ENCODE results near the gene MAGEA3.
"Not testable (repeated sequence)": the region's sequence is repeated elsewhere in the genome, so short reads cannot be mapped to it uniquely, and the experiment has no call there.

The MAGEA3 gene, protein sequence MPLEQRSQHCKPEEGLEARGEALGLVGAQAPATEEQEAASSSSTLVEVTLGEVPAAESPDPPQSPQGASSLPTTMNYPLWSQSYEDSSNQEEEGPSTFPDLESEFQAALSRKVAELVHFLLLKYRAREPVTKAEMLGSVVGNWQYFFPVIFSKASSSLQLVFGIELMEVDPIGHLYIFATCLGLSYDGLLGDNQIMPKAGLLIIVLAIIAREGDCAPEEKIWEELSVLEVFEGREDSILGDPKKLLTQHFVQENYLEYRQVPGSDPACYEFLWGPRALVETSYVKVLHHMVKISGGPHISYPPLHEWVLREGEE

DNA sequence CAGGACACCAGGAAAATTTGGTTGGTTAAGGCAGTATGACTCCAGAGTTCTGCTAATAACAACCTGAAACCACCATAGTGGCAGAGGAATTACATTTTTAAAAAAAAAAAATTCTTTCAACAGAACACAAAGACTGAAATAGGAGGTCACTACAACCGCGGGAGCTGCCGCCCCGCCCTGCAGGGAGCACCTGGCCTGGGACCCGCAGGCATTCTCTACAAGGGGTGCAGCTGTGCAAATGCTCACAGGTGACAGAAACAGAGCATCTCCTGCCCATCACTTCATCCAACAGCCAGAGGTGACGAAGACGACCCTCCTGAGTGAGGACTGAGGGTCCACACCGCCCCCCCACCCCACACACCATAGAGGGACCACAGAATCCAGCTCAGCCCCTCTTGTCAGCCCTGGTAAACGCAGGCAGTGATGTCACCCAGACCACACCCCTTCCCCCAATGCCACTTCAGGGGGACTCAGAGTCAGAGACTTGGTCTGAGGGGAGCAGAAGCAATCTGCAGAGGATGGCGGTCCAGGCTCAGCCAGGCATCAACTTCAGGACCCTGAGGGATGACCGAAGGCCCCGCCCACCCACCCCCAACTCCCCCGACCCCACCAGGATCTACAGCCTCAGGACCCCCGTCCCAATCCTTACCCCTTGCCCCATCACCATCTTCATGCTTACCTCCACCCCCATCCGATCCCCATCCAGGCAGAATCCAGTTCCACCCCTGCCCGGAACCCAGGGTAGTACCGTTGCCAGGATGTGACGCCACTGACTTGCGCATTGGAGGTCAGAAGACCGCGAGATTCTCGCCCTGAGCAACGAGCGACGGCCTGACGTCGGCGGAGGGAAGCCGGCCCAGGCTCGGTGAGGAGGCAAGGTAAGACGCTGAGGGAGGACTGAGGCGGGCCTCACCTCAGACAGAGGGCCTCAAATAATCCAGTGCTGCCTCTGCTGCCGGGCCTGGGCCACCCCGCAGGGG is at the start of gene MAGEA3:
Gene MAGEA3 (plus strand): TSS at position 843 of the 980 bp plus-strand sequence. CDS start 2,039 bp downstream, outside the sequence.
- H3K27ac ChIP-seq (ENCODE audit: low read length); H3K9me3 ChIP-seq (ENCODE audit: control insufficient read depth in 1 of 2, low read length in 2 of 2); H3K27me3 ChIP-seq (ENCODE audit: low read depth, low read length); H3K4me3 ChIP-seq (ENCODE audit: low read depth in 1 of 2, low read length in 2 of 2); H3K36me3 ChIP-seq (ENCODE audit: control insufficient read depth in 1 of 2, insufficient read depth in 2 of 2, low read length in 2 of 2); H3K4me1 ChIP-seq (ENCODE audit: control insufficient read depth in 1 of 2, insufficient read depth in 2 of 2, low read length in 2 of 2): not testable (repeated sequence)

DNA sequence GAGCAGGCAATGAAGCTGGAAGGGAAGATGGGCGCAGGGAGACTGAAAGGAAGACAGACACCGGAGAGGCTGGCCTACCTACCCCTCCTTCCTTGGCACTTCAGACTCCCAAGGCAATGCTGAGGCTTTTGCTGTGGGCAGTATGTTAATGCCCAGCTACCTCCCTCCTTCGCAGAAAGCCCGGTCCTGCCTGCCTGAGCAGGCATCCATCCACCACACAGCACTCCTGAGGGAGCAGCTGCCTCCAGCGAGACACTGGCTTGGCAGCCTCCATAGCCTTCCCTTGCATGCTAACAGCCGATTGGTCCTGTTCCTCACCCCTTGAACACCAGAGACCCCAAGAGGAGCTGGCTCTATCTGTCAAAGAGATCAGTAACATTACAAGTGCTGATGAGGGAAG is 46.5 kb upstream of the MAGEA3 start:
- no peaks in the 10 kb centered on the region for H3K36me3 ChIP-seq (ENCODE audit: control insufficient read depth in 1 of 2, insufficient read depth in 2 of 2, low read length in 2 of 2)
- H3K4me1 ChIP-seq (ENCODE audit: control insufficient read depth in 1 of 2, insufficient read depth in 2 of 2, low read length in 2 of 2): no peaks in the 10 kb centered on the region
- H3K4me3 ChIP-seq (ENCODE audit: low read depth in 1 of 2, low read length in 2 of 2): no peak overlapping the region
- H3K27ac ChIP-seq (ENCODE audit: low read length): no peak overlapping the region
- no peaks in the 10 kb centered on the region for H3K27me3 ChIP-seq (ENCODE audit: low read depth, low read length)
- H3K9me3 ChIP-seq (ENCODE audit: control insufficient read depth in 1 of 2, low read length in 2 of 2): no peaks in the 10 kb centered on the region

DNA sequence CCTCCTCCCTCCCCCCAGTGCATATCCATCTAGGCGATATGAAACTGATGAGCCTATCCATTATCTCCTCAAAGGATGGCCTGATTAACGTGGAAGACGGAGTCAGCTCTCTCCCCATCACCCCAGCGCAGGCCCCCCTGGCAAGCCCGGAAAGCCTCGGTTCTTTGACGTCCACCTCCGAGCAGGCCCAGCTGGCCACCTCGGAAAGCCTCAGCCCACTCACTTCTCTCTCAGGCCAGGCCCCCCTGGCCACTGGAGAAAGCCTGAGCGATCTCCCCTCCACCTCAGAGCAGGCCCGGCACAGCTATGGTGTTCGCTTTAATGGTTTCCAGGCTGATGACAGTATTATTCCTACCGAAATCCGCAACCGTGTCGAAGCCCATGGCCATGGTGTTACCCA is 46.1 kb upstream of the MAGEA3 start:
- H3K27ac ChIP-seq (ENCODE audit: low read length): no peak overlapping the region
- H3K27me3 ChIP-seq (ENCODE audit: low read depth, low read length): no peaks in the 10 kb centered on the region
- no peaks in the 10 kb centered on the region for H3K36me3 ChIP-seq (ENCODE audit: control insufficient read depth in 1 of 2, insufficient read depth in 2 of 2, low read length in 2 of 2)
- H3K9me3 ChIP-seq (ENCODE audit: control insufficient read depth in 1 of 2, low read length in 2 of 2): no peaks in the 10 kb centered on the region
- no peaks in the 10 kb centered on the region for H3K4me1 ChIP-seq (ENCODE audit: control insufficient read depth in 1 of 2, insufficient read depth in 2 of 2, low read length in 2 of 2)
- H3K4me3 ChIP-seq (ENCODE audit: low read depth in 1 of 2, low read length in 2 of 2): no peak overlapping the region

DNA sequence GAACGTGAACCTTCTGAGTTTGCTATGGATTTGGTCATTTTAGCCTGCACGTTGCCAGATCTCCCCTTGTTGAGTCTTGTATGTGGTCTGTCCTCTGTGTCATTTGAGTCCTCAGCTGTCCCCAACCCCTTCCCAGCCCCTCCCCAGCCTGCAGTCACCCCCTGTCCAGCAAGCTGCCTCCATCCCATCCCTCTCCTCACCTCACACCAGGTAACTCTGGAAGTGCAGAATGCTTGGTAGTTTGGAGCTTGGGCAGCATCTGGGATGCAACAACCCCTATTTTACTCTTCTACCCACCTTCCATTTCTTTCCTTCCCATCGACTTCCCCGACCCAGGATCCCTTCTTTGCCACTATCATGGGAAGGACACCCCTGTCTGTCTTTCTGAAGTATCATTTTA is 42.5 kb upstream of the MAGEA3 start:
- Histone ChIP-seq H3K27ac (ENCODE audit: low read length) (no peak overlapping the region), H3K4me3 (ENCODE audit: low read depth in 1 of 2, low read length in 2 of 2) (no peak overlapping the region), H3K27me3 (ENCODE audit: low read depth, low read length) (no peaks in the 10 kb centered on the region), H3K4me1 (ENCODE audit: control insufficient read depth in 1 of 2, insufficient read depth in 2 of 2, low read length in 2 of 2) (no peaks in the 10 kb centered on the region), H3K9me3 (ENCODE audit: control insufficient read depth in 1 of 2, low read length in 2 of 2) (no peaks in the 10 kb centered on the region), H3K36me3 (ENCODE audit: control insufficient read depth in 1 of 2, insufficient read depth in 2 of 2, low read length in 2 of 2) (no peaks in the 10 kb centered on the region)

DNA sequence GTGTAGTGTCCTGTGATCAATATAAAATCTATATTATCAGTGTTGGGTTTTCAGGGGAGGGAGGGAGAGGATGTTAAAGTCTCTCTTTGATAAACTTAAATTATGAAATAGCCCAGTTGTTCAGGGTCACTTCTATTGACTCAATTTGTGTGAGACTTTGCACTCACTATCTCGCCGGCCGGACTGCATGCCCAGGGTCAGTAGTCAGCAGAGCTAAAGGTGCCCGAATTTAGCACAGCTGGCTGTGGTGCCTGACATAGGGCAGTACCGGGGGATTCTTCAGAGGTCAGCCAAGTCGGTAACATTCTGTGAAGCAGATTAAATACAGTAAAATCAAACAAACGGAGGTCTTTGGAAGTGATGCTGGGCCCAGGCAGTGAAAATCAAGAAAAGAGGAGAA is 41.7 kb upstream of the MAGEA3 start:
- Histone ChIP-seq H3K4me1 (ENCODE audit: control insufficient read depth in 1 of 2, insufficient read depth in 2 of 2, low read length in 2 of 2) (no peaks in the 10 kb centered on the region), H3K4me3 (ENCODE audit: low read depth in 1 of 2, low read length in 2 of 2) (no peak overlapping the region), H3K27me3 (ENCODE audit: low read depth, low read length) (no peaks in the 10 kb centered on the region), H3K36me3 (ENCODE audit: control insufficient read depth in 1 of 2, insufficient read depth in 2 of 2, low read length in 2 of 2) (no peaks in the 10 kb centered on the region), H3K9me3 (ENCODE audit: control insufficient read depth in 1 of 2, low read length in 2 of 2) (no peaks in the 10 kb centered on the region), H3K27ac (ENCODE audit: low read length) (no peak overlapping the region)

DNA sequence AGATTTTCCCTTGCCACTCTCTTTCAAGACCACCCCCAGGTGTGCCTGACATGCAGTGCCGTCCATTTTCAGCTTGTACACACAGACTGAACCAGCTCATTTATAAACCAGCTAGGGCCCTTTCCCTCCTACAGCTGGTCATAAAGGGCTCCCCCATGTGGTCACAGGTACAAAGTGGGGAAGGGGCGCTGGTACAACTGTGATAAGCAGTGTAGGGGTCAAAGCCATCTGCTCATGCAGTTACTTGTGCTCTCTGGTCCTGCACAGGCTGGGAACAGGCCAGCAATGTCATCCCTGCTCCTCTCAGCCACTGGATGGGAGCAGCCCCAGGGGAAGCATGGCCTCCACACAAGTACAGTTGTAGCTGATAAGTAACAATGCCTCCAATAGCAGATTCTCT is 40.3 kb upstream of the MAGEA3 start:
- H3K4me1 ChIP-seq (ENCODE audit: control insufficient read depth in 1 of 2, insufficient read depth in 2 of 2, low read length in 2 of 2): no peaks in the 10 kb centered on the region
- H3K4me3 ChIP-seq (ENCODE audit: low read depth in 1 of 2, low read length in 2 of 2): no peak overlapping the region
- H3K27me3 ChIP-seq (ENCODE audit: low read depth, low read length): no peaks in the 10 kb centered on the region
- no peaks in the 10 kb centered on the region for H3K9me3 ChIP-seq (ENCODE audit: control insufficient read depth in 1 of 2, low read length in 2 of 2)
- H3K27ac ChIP-seq (ENCODE audit: low read length): no peak overlapping the region
- no peaks in the 10 kb centered on the region for H3K36me3 ChIP-seq (ENCODE audit: control insufficient read depth in 1 of 2, insufficient read depth in 2 of 2, low read length in 2 of 2)

DNA sequence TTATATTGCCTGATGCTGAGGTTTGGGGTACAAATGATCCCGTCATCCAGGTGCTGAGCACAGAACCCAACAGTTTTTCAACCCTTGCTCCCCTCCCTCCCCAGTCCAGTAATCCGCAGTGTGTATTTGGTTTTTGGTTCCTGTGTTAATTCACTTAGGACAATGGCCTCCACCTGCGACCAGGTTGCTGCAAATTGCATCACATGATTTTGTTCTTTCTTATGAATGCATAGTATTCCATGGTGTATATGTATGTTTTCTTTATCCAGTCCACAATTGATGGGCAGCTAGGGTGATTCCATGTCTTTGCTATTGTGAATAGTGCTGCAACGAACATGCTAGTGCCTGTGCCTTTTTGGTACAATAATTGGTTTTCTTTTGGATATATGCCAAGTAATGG is 35.5 kb upstream of the MAGEA3 start:
- Histone ChIP-seq H3K9me3 (ENCODE audit: control insufficient read depth in 1 of 2, low read length in 2 of 2) (peaks cover 0 to 9% of the 10 kb centered on the region in 2 donors), H3K4me1 (ENCODE audit: control insufficient read depth in 1 of 2, insufficient read depth in 2 of 2, low read length in 2 of 2) (no peaks in the 10 kb centered on the region), H3K4me3 (ENCODE audit: low read depth in 1 of 2, low read length in 2 of 2) (no peak overlapping the region), H3K27me3 (ENCODE audit: low read depth, low read length) (no peaks in the 10 kb centered on the region), H3K36me3 (ENCODE audit: control insufficient read depth in 1 of 2, insufficient read depth in 2 of 2, low read length in 2 of 2) (no peaks in the 10 kb centered on the region), H3K27ac (ENCODE audit: low read length) (no peak overlapping the region)

DNA sequence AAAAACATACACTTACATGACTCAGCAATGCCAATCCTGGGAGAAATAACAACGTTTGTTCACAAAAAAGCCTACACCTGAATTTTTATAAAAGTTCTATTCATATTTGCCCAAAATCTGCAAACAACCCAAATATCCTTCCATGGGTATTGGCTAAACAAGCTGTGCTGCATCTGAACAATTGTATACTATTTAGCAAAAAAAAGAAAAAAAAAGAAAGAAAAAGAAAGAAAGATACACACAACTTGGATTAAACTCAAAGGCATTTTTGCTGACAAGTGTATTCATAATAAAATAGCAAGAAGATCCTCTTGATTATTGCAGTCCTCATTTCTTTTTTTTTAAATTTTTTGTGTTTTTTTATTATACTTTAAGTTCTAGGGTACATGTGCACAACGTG is 24.5 kb upstream of the MAGEA3 start:
- Histone ChIP-seq H3K9me3 (ENCODE audit: control insufficient read depth in 1 of 2, low read length in 2 of 2) (no peaks in the 10 kb centered on the region), H3K27ac (ENCODE audit: low read length) (no peak overlapping the region), H3K27me3 (ENCODE audit: low read depth, low read length) (no peaks in the 10 kb centered on the region), H3K4me3 (ENCODE audit: low read depth in 1 of 2, low read length in 2 of 2) (no peak overlapping the region), H3K4me1 (ENCODE audit: control insufficient read depth in 1 of 2, insufficient read depth in 2 of 2, low read length in 2 of 2) (no peaks in the 10 kb centered on the region), H3K36me3 (ENCODE audit: control insufficient read depth in 1 of 2, insufficient read depth in 2 of 2, low read length in 2 of 2) (no peaks in the 10 kb centered on the region)

DNA sequence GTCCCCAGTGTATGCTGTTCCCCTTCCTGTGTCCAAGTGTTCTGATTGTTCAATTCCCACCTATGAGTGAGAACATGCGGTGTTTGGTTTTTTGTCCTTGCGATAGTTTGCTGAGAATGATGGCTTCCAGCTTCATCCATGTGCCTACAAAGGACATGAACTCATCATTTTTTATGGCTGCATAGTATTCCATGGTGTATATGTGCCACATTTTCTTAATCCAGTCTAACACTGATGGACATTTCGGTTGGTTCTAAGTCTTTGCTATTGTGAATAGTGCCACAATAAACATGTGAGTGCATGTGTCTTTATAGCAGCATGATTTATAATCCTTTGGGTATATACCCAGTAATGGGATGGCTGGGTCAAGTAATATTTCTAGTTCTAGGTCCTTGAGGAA is 23.9 kb upstream of the MAGEA3 start:
- H3K4me1 ChIP-seq (ENCODE audit: control insufficient read depth in 1 of 2, insufficient read depth in 2 of 2, low read length in 2 of 2); H3K27me3 ChIP-seq (ENCODE audit: low read depth, low read length); H3K4me3 ChIP-seq (ENCODE audit: low read depth in 1 of 2, low read length in 2 of 2); H3K36me3 ChIP-seq (ENCODE audit: control insufficient read depth in 1 of 2, insufficient read depth in 2 of 2, low read length in 2 of 2); H3K9me3 ChIP-seq (ENCODE audit: control insufficient read depth in 1 of 2, low read length in 2 of 2); H3K27ac ChIP-seq (ENCODE audit: low read length): not testable (repeated sequence)

DNA sequence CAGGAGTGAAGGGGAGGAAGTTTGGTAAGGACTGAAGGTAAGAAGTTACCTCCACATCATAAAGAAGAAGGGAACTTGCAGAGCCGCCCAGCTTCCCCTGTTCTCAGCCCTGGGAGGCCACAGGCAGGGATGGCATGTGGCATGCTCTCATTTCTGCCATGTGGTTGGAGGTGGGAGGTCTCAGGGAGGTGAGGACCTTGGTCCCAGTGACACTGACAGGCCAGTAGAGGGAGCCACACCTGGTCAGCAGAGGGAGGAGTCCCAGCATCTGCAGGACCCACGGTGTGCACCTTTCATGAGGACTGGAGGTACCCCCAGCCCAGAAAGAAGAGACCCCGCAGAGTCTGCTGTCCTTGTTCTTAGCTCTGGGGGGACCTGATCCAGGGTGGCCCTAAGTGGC is 17.6 kb upstream of the MAGEA3 start:
- H3K27ac ChIP-seq (ENCODE audit: low read length); H3K36me3 ChIP-seq (ENCODE audit: control insufficient read depth in 1 of 2, insufficient read depth in 2 of 2, low read length in 2 of 2); H3K4me1 ChIP-seq (ENCODE audit: control insufficient read depth in 1 of 2, insufficient read depth in 2 of 2, low read length in 2 of 2); H3K9me3 ChIP-seq (ENCODE audit: control insufficient read depth in 1 of 2, low read length in 2 of 2); H3K27me3 ChIP-seq (ENCODE audit: low read depth, low read length); H3K4me3 ChIP-seq (ENCODE audit: low read depth in 1 of 2, low read length in 2 of 2): not testable (repeated sequence)

DNA sequence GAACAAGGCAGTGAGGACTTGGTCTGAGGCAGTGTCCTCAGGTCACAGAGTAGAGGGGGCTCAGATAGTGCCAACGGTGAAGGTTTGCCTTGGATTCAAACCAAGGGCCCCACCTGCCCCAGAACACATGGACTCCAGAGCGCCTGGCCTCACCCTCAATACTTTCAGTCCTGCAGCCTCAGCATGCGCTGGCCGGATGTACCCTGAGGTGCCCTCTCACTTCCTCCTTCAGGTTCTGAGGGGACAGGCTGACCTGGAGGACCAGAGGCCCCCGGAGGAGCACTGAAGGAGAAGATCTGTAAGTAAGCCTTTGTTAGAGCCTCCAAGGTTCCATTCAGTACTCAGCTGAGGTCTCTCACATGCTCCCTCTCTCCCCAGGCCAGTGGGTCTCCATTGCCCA is 1.8 kb downstream of the MAGEA3 start:
- not testable (repeated sequence) for H3K4me1 ChIP-seq (ENCODE audit: control insufficient read depth in 1 of 2, insufficient read depth in 2 of 2, low read length in 2 of 2); H3K27ac ChIP-seq (ENCODE audit: low read length); H3K4me3 ChIP-seq (ENCODE audit: low read depth in 1 of 2, low read length in 2 of 2); H3K27me3 ChIP-seq (ENCODE audit: low read depth, low read length); H3K36me3 ChIP-seq (ENCODE audit: control insufficient read depth in 1 of 2, insufficient read depth in 2 of 2, low read length in 2 of 2); H3K9me3 ChIP-seq (ENCODE audit: control insufficient read depth in 1 of 2, low read length in 2 of 2)
